ENCODE measurements around the gene COPS9. TPM values are rescaled to one million over a fixed set of nuclear protein-coding genes. Genes with fewer than 3 reads are reported as not detected.

The COPS9 gene
- total RNA-seq: 10 to 100 TPM; 46.7 to 48.5 TPM
- 137 TPM for polyA plus RNA-seq (2013, experiment 1 of 2)
- polyA plus RNA-seq (2013, experiment 2 of 2): 99.3 TPM
- total RNA-seq: 14.6 to 49.1 (median 24.4) reads per million in 172 experiments

- Histone ChIP-seq H3K27me3 (ENCODE audit: control insufficient read depth in 1 of 2, insufficient read depth in 2 of 2, low read length in 2 of 2) (no peaks in the 10 kb centered on the region), H3K36me3 (ENCODE audit: insufficient read depth, low read length) (peaks cover 27% of the 10 kb centered on the region), H3K4me1 (ENCODE audit: insufficient read depth, low read length) (peaks cover 33% of the 10 kb centered on the region), H3K9me3 (ENCODE audit: control insufficient read depth in 1 of 2, insufficient read depth in 1 of 2, low read length in 2 of 2) (no peaks in the 10 kb centered on the region), H3K4me3 (ENCODE audit: low read length) (peak within 1 kb of the TSS; percentile 94), H3K27ac (ENCODE audit: low read depth in 1 of 2, low read length in 2 of 2) (peak within 1 kb of the TSS; percentile 24 to 40)
- Mint-ChIP-seq H3K9me3 (no peaks in the 10 kb centered on the region), H3K4me3 (peak within 1 kb of the TSS; percentile 95), H3K27me3 (no peaks in the 10 kb centered on the region), H3K27ac (peak within 1 kb of the TSS; percentile 71), H3K4me1 (ENCODE audit: low read depth) (peaks cover 33% of the 10 kb centered on the region), H3K36me3 (ENCODE audit: low read depth) (peaks cover 50% of the 10 kb centered on the region)
- ATAC-seq (ENCODE audit: poor library complexity) (peak; percentile 94), DNase-seq (peak; percentile 80 to 93 (median 86))
- TF ChIP-seq, protein P1, sequence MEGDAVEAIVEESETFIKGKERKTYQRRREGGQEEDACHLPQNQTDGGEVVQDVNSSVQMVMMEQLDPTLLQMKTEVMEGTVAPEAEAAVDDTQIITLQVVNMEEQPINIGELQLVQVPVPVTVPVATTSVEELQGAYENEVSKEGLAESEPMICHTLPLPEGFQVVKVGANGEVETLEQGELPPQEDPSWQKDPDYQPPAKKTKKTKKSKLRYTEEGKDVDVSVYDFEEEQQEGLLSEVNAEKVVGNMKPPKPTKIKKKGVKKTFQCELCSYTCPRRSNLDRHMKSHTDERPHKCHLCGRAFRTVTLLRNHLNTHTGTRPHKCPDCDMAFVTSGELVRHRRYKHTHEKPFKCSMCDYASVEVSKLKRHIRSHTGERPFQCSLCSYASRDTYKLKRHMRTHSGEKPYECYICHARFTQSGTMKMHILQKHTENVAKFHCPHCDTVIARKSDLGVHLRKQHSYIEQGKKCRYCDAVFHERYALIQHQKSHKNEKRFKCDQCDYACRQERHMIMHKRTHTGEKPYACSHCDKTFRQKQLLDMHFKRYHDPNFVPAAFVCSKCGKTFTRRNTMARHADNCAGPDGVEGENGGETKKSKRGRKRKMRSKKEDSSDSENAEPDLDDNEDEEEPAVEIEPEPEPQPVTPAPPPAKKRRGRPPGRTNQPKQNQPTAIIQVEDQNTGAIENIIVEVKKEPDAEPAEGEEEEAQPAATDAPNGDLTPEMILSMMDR (IDR thresholded peaks at IDR 0.05): no peak
- intact Hi-C loops (cut with DNase I, micrococcal nuclease): loop anchor here in 1 of 2 experiments (5.0 to 10.0 kb wide), 3 partner anchors 429 to 1711 kb away; partner anchors contain the start of genes ASB1, DUSP28, HDAC4 and RNPEPL1
- ChIA-PET POLR2A (no interaction called here), CTCF (interaction anchor here (1.0 kb wide), 1 partner anchor 8 kb away, joined by 5 read pairs; no protein-coding TSS in a partner anchor)
Observed at GRCh38 chr2:240136013-240136670, at the start of gene COPS9. TSS of gene COPS9 (minus strand) at chr2:240136305. CDS start at chr2:240136284, 21 bp downstream.

DNA sequence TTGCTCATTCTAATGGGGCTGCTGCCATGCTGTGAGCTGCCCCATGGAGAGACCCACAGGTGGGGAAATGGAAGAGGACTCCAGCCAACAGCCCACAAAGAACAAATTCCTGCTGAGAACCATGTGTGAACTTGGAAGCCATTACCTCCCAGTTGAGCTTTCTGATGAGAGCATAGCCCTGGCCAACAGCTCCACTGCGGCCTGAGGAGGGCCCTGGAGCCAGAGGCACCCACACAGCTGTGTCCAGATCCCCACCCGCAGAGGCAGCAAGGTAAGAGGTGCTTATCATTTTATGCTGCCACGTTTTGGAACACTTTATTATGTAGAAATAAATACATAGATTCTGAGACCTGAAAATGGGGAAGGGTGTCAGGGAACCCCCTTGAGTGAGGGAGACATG, 48.6 kb upstream of the COPS9 start:
- no peaks in the 10 kb centered on the region for H3K36me3 Mint-ChIP-seq (ENCODE audit: low read depth)
- H3K36me3 ChIP-seq (ENCODE audit: insufficient read depth, low read length): no peaks in the 10 kb centered on the region
- H3K4me1 ChIP-seq (ENCODE audit: insufficient read depth, low read length): no peaks in the 10 kb centered on the region
- POLR2A ChIA-PET: no interaction called here
- no peak overlapping the region for H3K27ac Mint-ChIP-seq
- TF ChIP-seq, protein P1 (IDR thresholded peaks at IDR 0.05): no peak
- peaks cover 0 to 12% of the 10 kb centered on the region in 2 experiments for H3K9me3 ChIP-seq (ENCODE audit: control insufficient read depth in 1 of 2, insufficient read depth in 1 of 2, low read length in 2 of 2)
- DNase-seq (no peak), ATAC-seq (ENCODE audit: poor library complexity) (no peak)
- H3K9me3 Mint-ChIP-seq: peaks cover 9% of the 10 kb centered on the region
- no peaks in the 10 kb centered on the region for H3K4me1 Mint-ChIP-seq (ENCODE audit: low read depth)
- intact Hi-C loops (cut with DNase I, micrococcal nuclease): no loop called here
- H3K27me3 Mint-ChIP-seq: peaks cover 38% of the 10 kb centered on the region
- no peak overlapping the region for H3K27ac ChIP-seq (ENCODE audit: low read depth in 1 of 2, low read length in 2 of 2)
- H3K4me3 ChIP-seq (ENCODE audit: low read length): no peak overlapping the region
- H3K27me3 ChIP-seq (ENCODE audit: control insufficient read depth in 1 of 2, insufficient read depth in 2 of 2, low read length in 2 of 2): peaks cover 0 to 4% of the 10 kb centered on the region in 2 experiments
- CTCF ChIA-PET: no interaction called here
- no peak overlapping the region for H3K4me3 Mint-ChIP-seq

DNA sequence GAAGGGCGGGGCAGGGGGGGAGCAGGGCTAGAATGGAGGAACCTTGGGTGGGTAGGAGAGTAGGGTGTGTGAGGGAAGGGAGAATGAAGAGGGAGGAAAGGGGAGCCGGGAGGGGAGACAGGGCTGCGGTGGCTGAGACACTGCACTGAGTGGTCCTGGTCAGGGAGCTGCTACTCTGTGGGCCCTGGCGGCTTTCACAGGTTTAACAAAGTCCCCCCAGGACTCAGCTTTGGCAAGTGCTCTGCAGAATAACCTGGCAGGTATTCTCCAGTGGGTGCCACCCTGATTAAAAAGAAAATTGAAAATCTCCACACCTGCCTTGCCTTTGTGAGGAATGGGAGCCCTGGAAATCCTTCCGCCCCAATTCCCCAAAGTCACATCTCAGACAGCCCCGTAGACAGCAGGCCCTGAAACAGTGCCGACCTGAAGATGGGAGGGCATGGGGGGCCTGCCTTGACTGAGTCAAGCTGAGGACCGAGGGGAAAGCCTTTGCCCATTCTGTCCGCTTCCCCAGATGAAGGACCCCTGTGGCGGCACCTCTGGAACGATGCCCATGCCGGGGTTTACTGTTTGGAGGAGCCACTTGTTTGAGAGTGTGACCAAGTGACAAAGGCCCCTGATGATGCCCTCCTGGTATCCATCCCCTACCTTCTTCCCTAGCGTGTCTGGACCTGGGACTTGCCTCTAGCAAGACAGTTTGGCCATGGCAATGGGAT, 47.9 kb upstream of the COPS9 start:
- ChIA-PET CTCF (no interaction called here), POLR2A (no interaction called here)
- intact Hi-C loops (cut with DNase I, micrococcal nuclease): no loop called here
- Histone ChIP-seq H3K4me1 (ENCODE audit: insufficient read depth, low read length) (no peaks in the 10 kb centered on the region), H3K9me3 (ENCODE audit: control insufficient read depth in 1 of 2, insufficient read depth in 1 of 2, low read length in 2 of 2) (peaks cover 0 to 12% of the 10 kb centered on the region in 2 experiments), H3K27me3 (ENCODE audit: control insufficient read depth in 1 of 2, insufficient read depth in 2 of 2, low read length in 2 of 2) (peaks cover 0 to 4% of the 10 kb centered on the region in 2 experiments), H3K27ac (ENCODE audit: low read depth in 1 of 2, low read length in 2 of 2) (no peak overlapping the region), H3K4me3 (ENCODE audit: low read length) (no peak overlapping the region), H3K36me3 (ENCODE audit: insufficient read depth, low read length) (no peaks in the 10 kb centered on the region)
- ATAC-seq (ENCODE audit: poor library complexity): no peak
- no peak for DNase-seq
- Mint-ChIP-seq H3K27me3 (peaks cover 38% of the 10 kb centered on the region), H3K27ac (no peak overlapping the region), H3K4me3 (no peak overlapping the region), H3K9me3 (peaks cover 9% of the 10 kb centered on the region), H3K36me3 (ENCODE audit: low read depth) (no peaks in the 10 kb centered on the region), H3K4me1 (ENCODE audit: low read depth) (no peaks in the 10 kb centered on the region)
- TF ChIP-seq, protein P1 (IDR thresholded peaks at IDR 0.05): no peak

Measured in CD4-positive, alpha-beta T cell (primary cell).